Suprapubic skin (tissue), 4 donors: ENCODE data around the gene SPEM3. TPM values are rescaled to one million over a fixed set of nuclear protein-coding genes. Genes with fewer than 3 reads are reported as not detected.

Source experiments
- DNase-seq, 2 donors: peaks; one replicate each; pipeline ENCODE4 v3.0.0-alpha.2; 2019; ENCODE audit warnings: low spot score in 2 of 2
- H3K27ac ChIP-seq: fragments of 200-600 bp; sonication (generic); one replicate; pipeline ENCODE4 v1.5.1; 2019
- H3K27me3 ChIP-seq: fragments of 200-600 bp; sonication (generic); one replicate; pipeline ENCODE4 v1.5.1; 2019
- H3K36me3 ChIP-seq: fragments of 200-600 bp; sonication (generic); one replicate; pipeline ENCODE4 v1.5.1; 2019
- H3K4me1 ChIP-seq: fragments of 200-600 bp; sonication (generic); one replicate; pipeline ENCODE4 v1.5.1; 2019
- H3K4me3 ChIP-seq: fragments of 200-600 bp; sonication (generic); one replicate; pipeline ENCODE4 v1.5.1; 2019; ENCODE audit warnings: mild to moderate bottlenecking
- H3K9me3 ChIP-seq: fragments of 200-600 bp; sonication (generic); one replicate; pipeline ENCODE4 v1.5.1; 2019
- CTCF ChIP-seq, 2 donors: fragments of 200-600 bp in 1 of 2; fragments of 450-650 bp in 1 of 2; sonication (generic) in 1 of 2; IDR thresholded peaks; one replicate each; pipeline ENCODE4 v1.5.1; 2016 to 2019; ENCODE audit warnings: antibody characterized with exemption in 2 of 2, mild to moderate bottlenecking in 1 of 2, moderate library complexity in 1 of 2
- EP300 ChIP-seq: sonication (generic); formaldehyde crosslinking; IDR thresholded peaks from one replicate; pipeline ENCODE4 v1.6.1; 2017; ENCODE audit warnings: antibody characterized with exemption
- POLR2A ChIP-seq, 2 donors: fragments of 450-650 bp; IDR thresholded peaks; one replicate each; pipeline ENCODE4 v1.6.1; 2017; ENCODE audit warnings: antibody characterized with exemption in 2 of 2, mild to moderate bottlenecking in 2 of 2, moderate library complexity in 2 of 2
- POLR2AphosphoS5 ChIP-seq, 3 donors: sonication (generic); formaldehyde crosslinking; IDR thresholded peaks; one replicate each; pipeline ENCODE4 v1.6.1; 2017; ENCODE audit warnings: antibody characterized with exemption in 3 of 3
- WGBS: methylation state at CpG from one replicate; pipeline ENCODE4 v1.1.5; 2018; 5-methylcytosine and 5-hydroxymethylcytosine counted together
- total RNA-seq, 4 donors: library from RNA; depleted of rRNA; stranded (reverse); fragments of >200 nt; gene quantifications; one replicate each; pipeline ENCODE4 v1.1.0, GENCODE V29; 2016

The SPEM3 gene
- total RNA-seq, 4 donors from 2014 or later = not detected

- 96% methylated on average over 7 of the region's 10 CpGs for WGBS
- no peak overlapping the region for H3K27ac ChIP-seq
- no peaks in the 10 kb centered on the region for H3K27me3 ChIP-seq
- no peaks in the 10 kb centered on the region for H3K4me1 ChIP-seq
- no peaks in the 10 kb centered on the region for H3K9me3 ChIP-seq
- H3K36me3 ChIP-seq = no peaks in the 10 kb centered on the region
- H3K4me3 ChIP-seq = no peak overlapping the region
- TF ChIP-seq EP300 (no peak), POLR2A (IDR thresholded peaks at IDR 0.05) (no peak), CTCF (IDR thresholded peaks at IDR 0.05) (no peak), POLR2AphosphoS5 (IDR thresholded peaks at IDR 0.05) (no peak)
- DNase-seq = no peak
Measured at GRCh38 chr17:7429722-7430121, 1.1 kb downstream of the SPEM3 start.

GRCh38 chr17:7431231-7431630, 2.6 kb downstream of the SPEM3 start:
- WGBS = 100% methylated on average over 1 of the region's 1 CpG
- Histone ChIP-seq H3K4me3 (no peak overlapping the region), H3K27ac (no peak overlapping the region), H3K36me3 (no peaks in the 10 kb centered on the region), H3K4me1 (peaks cover 10% of the 10 kb centered on the region), H3K27me3 (no peaks in the 10 kb centered on the region), H3K9me3 (no peaks in the 10 kb centered on the region)
- DNase-seq = no peak
- TF ChIP-seq CTCF (IDR thresholded peaks at IDR 0.05) (no peak), POLR2AphosphoS5 (IDR thresholded peaks at IDR 0.05) (no peak), POLR2A (IDR thresholded peaks at IDR 0.05) (no peak)

- DNase-seq = no peak
- Histone ChIP-seq H3K9me3 (no peaks in the 10 kb centered on the region), H3K27ac (no peak overlapping the region), H3K27me3 (no peaks in the 10 kb centered on the region), H3K4me1 (peaks cover 21% of the 10 kb centered on the region), H3K4me3 (no peak overlapping the region), H3K36me3 (no peaks in the 10 kb centered on the region)
- TF ChIP-seq CTCF (IDR thresholded peaks at IDR 0.05) (no peak), POLR2AphosphoS5 (IDR thresholded peaks at IDR 0.05) (no peak), EP300 (no peak), POLR2A (IDR thresholded peaks at IDR 0.05) (no peak)
- WGBS = 94% methylated on average over 11 of the region's 11 CpGs
Measured at GRCh38 chr17:7432296-7432695, 3.6 kb downstream of the SPEM3 start.

- H3K36me3 ChIP-seq = no peaks in the 10 kb centered on the region
- peak overlapping the region; percentile 68 for H3K4me3 ChIP-seq
- peak overlapping the region; percentile 91 for H3K27ac ChIP-seq
- no peak for DNase-seq
- H3K27me3 ChIP-seq = peaks cover 14% of the 10 kb centered on the region
- WGBS = 3% methylated on average over 17 of the region's 49 CpGs
- H3K4me1 ChIP-seq = peaks cover 57% of the 10 kb centered on the region
- no peaks in the 10 kb centered on the region for H3K9me3 ChIP-seq
- TF ChIP-seq POLR2AphosphoS5 (IDR thresholded peaks at IDR 0.05) (peak in 1 of 3 donors; percentile 4), CTCF (IDR thresholded peaks at IDR 0.05) (no peak)
Measured at GRCh38 chr17:7435676-7436555, 7.3 kb downstream of the SPEM3 start.

- WGBS = 4% methylated on average over 70 of the region's 92 CpGs
- Histone ChIP-seq H3K36me3 (no peaks in the 10 kb centered on the region), H3K27me3 (peaks cover 14% of the 10 kb centered on the region), H3K27ac (peak overlapping the region; percentile 91), H3K9me3 (no peaks in the 10 kb centered on the region), H3K4me1 (peaks cover 58% of the 10 kb centered on the region), H3K4me3 (peak overlapping the region; percentile 68)
- peak in 1 of 2 donors; percentile 80 for DNase-seq
- TF ChIP-seq CTCF (IDR thresholded peaks at IDR 0.05) (peak; percentile 62 to 96), POLR2A (IDR thresholded peaks at IDR 0.05) (no peak), POLR2AphosphoS5 (IDR thresholded peaks at IDR 0.05) (peak in 2 of 3 donors; percentile 20 to 33)
Measured at GRCh38 chr17:7436556-7437368, 8.1 kb downstream of the SPEM3 start.
